HepG2 (cell line): Measurements from ENCODE around the gene PROX2. TPM values are rescaled to one million over a fixed set of nuclear protein-coding genes. Genes with fewer than 3 reads are reported as not detected.

Source experiments
- ATF5 ChIP-seq: sonication (generic); formaldehyde crosslinking; IDR thresholded peaks from 2 replicates; pipeline ENCODE4 v1.4.0; 2020; ENCODE audit warnings: mild to moderate bottlenecking, low read depth, missing genetic modification reagents
- HDAC2 ChIP-seq: sonication (generic); formaldehyde crosslinking; IDR thresholded peaks from 2 replicates; pipeline ENCODE4 v1.4.0; 2020; ENCODE audit warnings: missing genetic modification reagents
- KDM6A ChIP-seq: IDR thresholded peaks from 2 replicates; pipeline ENCODE4 v1.6.1; 2016; ENCODE audit warnings: low read depth
- MAFF ChIP-seq: IDR thresholded peaks from 2 replicates; pipeline ENCODE4 v1.6.1; 2011; ENCODE audit warnings: low read depth, low read length, improper control_type of control experiment
- MTF2 ChIP-seq: sonication (generic); formaldehyde crosslinking; IDR thresholded peaks from 2 replicates; pipeline ENCODE4 v1.5.0; 2020; ENCODE audit warnings: missing genetic modification reagents, borderline replicate concordance
- NR2F1 ChIP-seq, 2 experiments: fragments of 450-650 bp in 1 of 2; formaldehyde crosslinking in 1 of 2; IDR thresholded peaks; 2 replicates each; pipeline versions ENCODE4 v1.5.0 to v1.6.1; 2016 to 2020; ENCODE audit warnings: mild to moderate bottlenecking in 1 of 2, missing compliant biosample characterization in 1 of 2, missing genetic modification reagents in 1 of 2, moderate library complexity in 1 of 2
- RCOR2 ChIP-seq: IDR thresholded peaks from 2 replicates; pipeline ENCODE4 v1.6.1; 2016; ENCODE audit warnings: missing biosample characterization, missing genetic modification reagents
- RFXAP ChIP-seq: sonication (generic); formaldehyde crosslinking; IDR thresholded peaks from 2 replicates; pipeline ENCODE4 v1.4.0; 2020; ENCODE audit warnings: missing genetic modification reagents, borderline replicate concordance
- ZBTB10 ChIP-seq: sonication (generic); formaldehyde crosslinking; IDR thresholded peaks from 2 replicates; pipeline ENCODE4 v1.4.0; 2020; ENCODE audit warnings: missing genetic modification reagents, borderline replicate concordance
- ZNF512 ChIP-seq: sonication (generic); formaldehyde crosslinking; IDR thresholded peaks from 2 replicates; pipeline ENCODE4 v1.4.0; 2020; ENCODE audit warnings: mild to moderate bottlenecking, missing genetic modification reagents
- ZNF616 ChIP-seq: sonication (generic); formaldehyde crosslinking; IDR thresholded peaks from 2 replicates; pipeline ENCODE4 v1.5.0; 2020; ENCODE audit warnings: low read depth, mild to moderate bottlenecking, missing genetic modification reagents
- polyA plus RNA-seq, 8 experiments: library from polyadenylated mRNA; depleted of rRNA in 3 of 8; stranded (reverse) in 7 of 8; unstranded in 1 of 8; fragments of >200 nt; fragmentation: Illumina TruSeq in 4 of 8; extraction: Trizol in 4 of 8; gene quantifications; 2 replicates each; pipeline versions ENCODE4 v1.2.1 to v1.2.3, GENCODE V29; 2011 to 2016; ENCODE audit warnings: low read depth in 4 of 8, missing spikeins in 1 of 8, mixed read lengths in 1 of 8; ENCODE audit not compliant: insufficient read depth in 1 of 8
- total RNA-seq, 5 experiments: library from RNA; depleted of rRNA; stranded (reverse); fragments of >200 nt; fragmentation: Illumina TruSeq; extraction: Trizol; gene quantifications; 2 replicates each; pipeline ENCODE4 v1.2.3, GENCODE V29; 2016; ENCODE audit warnings: low read depth in 1 of 5
- TF ChIP-seq, protein P1 (sequence below): sonication (generic); formaldehyde crosslinking; IDR thresholded peaks from 2 replicates; pipeline ENCODE4 v1.4.0; 2020; ENCODE audit warnings: missing genetic modification reagents, mild to moderate bottlenecking, borderline replicate concordance

The PROX2 gene
- total and polyA plus RNA-seq, 2 of the 13 experiments (the other 11 are each of a cell fraction or from before 2014, with no cell fraction given), result not detected

DNA sequence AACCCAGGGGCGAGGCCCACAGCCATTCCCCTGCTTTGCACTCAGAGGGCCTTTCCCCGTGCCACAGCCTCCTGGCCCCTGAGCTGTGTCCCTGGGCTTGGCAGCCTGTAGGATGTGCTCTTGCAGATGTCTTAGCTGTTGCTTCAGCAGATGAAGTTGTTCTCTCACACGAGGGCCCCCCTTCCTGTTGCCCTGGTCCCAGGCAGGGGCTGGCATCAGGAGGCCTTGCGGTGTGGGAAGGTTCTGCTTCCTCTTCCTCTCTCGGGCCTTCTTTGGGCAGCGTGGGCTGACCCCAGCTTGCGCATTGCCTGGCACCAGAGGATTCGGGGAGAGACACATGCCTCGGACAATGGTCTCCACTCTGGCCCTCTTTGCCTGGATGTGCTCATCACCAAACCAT is 12.7 kb downstream of the PROX2 start (continued):
- TF ChIP-seq ZBTB10 (CRISPR knock-in tag) (no peak), RCOR2 (CRISPR knock-in tag) (no peak), MAFF (no peak), RFXAP (CRISPR knock-in tag) (no peak), ZNF512 (CRISPR knock-in tag) (no peak), MTF2 (CRISPR knock-in tag) (no peak), ZNF616 (CRISPR knock-in tag) (no peak), NR2F1 (CRISPR knock-in tag; IDR thresholded peaks at IDR 0.05) (no peak), HDAC2 (CRISPR knock-in tag) (no peak), ATF5 (CRISPR knock-in tag) (no peak), KDM6A (CRISPR knock-in tag) (no peak)
- TF ChIP-seq, protein P1, sequence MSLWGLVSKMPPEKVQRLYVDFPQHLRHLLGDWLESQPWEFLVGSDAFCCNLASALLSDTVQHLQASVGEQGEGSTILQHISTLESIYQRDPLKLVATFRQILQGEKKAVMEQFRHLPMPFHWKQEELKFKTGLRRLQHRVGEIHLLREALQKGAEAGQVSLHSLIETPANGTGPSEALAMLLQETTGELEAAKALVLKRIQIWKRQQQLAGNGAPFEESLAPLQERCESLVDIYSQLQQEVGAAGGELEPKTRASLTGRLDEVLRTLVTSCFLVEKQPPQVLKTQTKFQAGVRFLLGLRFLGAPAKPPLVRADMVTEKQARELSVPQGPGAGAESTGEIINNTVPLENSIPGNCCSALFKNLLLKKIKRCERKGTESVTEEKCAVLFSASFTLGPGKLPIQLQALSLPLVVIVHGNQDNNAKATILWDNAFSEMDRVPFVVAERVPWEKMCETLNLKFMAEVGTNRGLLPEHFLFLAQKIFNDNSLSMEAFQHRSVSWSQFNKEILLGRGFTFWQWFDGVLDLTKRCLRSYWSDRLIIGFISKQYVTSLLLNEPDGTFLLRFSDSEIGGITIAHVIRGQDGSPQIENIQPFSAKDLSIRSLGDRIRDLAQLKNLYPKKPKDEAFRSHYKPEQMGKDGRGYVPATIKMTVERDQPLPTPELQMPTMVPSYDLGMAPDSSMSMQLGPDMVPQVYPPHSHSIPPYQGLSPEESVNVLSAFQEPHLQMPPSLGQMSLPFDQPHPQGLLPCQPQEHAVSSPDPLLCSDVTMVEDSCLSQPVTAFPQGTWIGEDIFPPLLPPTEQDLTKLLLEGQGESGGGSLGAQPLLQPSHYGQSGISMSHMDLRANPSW (CRISPR knock-in tag), result no peak
